Panc1 (cell line): Measurements from ENCODE around the gene GNS.

Experiments used
- POLR2AphosphoS5 ChIP-seq: IDR thresholded peaks from 2 replicates; pipeline ENCODE4 v1.6.1; 2012; ENCODE audit warnings: mild to moderate bottlenecking, low read depth, low read length, moderate library complexity
- TF ChIP-seq, protein P1 (sequence below): fragments of 450-650 bp; IDR thresholded peaks from 2 replicates; pipeline ENCODE4 v1.5.1; 2017; ENCODE audit warnings: mild to moderate bottlenecking
- TF ChIP-seq, protein P2 (sequence below), 2 experiments: IDR thresholded peaks; 2 replicates each; pipeline ENCODE4 v1.6.1; 2011 to 2012; ENCODE audit warnings: low read depth in 2 of 2, control low read depth in 1 of 2, low read length in 1 of 2, mild to moderate bottlenecking in 1 of 2, moderate library complexity in 1 of 2; ENCODE audit not compliant: insufficient read depth in 1 of 2

DNA sequence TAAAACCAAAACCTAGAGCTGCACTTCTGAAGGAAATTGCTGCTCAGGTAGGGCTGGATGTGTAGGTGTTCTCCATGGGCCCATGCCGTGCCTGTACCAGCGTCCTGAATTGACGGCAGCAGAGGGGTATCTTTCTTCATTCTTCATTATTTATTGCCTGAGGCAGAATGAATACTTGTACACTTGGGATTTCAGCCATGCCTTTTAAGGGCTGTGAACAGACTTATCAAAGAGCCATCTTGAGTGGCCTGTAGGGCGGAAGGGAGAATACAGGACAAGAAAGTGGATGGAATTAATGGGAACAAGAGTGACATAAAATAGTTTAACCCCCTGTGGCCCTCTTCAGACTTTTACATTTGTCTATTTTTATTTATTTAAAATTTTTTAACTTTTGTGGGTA is 87.5 kb downstream of the GNS start:
- TF ChIP-seq, protein P1, sequence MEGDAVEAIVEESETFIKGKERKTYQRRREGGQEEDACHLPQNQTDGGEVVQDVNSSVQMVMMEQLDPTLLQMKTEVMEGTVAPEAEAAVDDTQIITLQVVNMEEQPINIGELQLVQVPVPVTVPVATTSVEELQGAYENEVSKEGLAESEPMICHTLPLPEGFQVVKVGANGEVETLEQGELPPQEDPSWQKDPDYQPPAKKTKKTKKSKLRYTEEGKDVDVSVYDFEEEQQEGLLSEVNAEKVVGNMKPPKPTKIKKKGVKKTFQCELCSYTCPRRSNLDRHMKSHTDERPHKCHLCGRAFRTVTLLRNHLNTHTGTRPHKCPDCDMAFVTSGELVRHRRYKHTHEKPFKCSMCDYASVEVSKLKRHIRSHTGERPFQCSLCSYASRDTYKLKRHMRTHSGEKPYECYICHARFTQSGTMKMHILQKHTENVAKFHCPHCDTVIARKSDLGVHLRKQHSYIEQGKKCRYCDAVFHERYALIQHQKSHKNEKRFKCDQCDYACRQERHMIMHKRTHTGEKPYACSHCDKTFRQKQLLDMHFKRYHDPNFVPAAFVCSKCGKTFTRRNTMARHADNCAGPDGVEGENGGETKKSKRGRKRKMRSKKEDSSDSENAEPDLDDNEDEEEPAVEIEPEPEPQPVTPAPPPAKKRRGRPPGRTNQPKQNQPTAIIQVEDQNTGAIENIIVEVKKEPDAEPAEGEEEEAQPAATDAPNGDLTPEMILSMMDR: no peak
- TF ChIP-seq POLR2AphosphoS5: no peak
- TF ChIP-seq, protein P2, sequence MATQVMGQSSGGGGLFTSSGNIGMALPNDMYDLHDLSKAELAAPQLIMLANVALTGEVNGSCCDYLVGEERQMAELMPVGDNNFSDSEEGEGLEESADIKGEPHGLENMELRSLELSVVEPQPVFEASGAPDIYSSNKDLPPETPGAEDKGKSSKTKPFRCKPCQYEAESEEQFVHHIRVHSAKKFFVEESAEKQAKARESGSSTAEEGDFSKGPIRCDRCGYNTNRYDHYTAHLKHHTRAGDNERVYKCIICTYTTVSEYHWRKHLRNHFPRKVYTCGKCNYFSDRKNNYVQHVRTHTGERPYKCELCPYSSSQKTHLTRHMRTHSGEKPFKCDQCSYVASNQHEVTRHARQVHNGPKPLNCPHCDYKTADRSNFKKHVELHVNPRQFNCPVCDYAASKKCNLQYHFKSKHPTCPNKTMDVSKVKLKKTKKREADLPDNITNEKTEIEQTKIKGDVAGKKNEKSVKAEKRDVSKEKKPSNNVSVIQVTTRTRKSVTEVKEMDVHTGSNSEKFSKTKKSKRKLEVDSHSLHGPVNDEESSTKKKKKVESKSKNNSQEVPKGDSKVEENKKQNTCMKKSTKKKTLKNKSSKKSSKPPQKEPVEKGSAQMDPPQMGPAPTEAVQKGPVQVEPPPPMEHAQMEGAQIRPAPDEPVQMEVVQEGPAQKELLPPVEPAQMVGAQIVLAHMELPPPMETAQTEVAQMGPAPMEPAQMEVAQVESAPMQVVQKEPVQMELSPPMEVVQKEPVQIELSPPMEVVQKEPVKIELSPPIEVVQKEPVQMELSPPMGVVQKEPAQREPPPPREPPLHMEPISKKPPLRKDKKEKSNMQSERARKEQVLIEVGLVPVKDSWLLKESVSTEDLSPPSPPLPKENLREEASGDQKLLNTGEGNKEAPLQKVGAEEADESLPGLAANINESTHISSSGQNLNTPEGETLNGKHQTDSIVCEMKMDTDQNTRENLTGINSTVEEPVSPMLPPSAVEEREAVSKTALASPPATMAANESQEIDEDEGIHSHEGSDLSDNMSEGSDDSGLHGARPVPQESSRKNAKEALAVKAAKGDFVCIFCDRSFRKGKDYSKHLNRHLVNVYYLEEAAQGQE (IDR thresholded peaks at IDR 0.05; ENCODE audit: insufficient read depth in 1 of 2, low read depth in 2 of 2, low read length in 1 of 2): no peak
